SK-N-SH (cell line): ENCODE data around the gene ZNF44.

ENCODE experiments used
- FOXJ3 ChIP-seq: sonication (generic); formaldehyde crosslinking; IDR thresholded peaks from 2 replicates; pipeline ENCODE4 v1.5.1; 2020; ENCODE audit warnings: mild to moderate bottlenecking, missing genetic modification reagents
- TF ChIP-seq, protein P1 (sequence below): fragments of 150-350 bp; IDR thresholded peaks from 2 replicates; pipeline ENCODE4 v1.6.1; 2017; ENCODE audit warnings: antibody characterized with exemption, low read length, low read depth, borderline replicate concordance

DNA sequence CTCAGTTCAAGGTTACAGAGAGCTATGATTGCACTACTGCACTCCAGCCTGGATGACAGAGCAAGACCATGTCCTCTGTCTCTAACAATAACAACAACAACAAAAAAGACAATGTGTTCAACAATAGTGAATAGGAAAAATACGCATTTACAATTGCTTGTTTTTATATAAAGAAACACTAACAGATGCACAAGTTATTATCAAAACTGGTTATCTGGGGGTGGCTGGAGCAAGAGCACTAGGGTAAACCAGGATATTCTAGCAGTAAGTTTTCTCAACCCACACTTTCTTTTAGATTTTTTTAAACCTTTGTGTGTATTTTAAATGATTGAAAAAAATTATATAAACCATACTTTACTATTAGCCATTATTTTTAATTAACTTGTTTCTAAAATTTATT is 33.1 kb downstream of the ZNF44 start:
- TF ChIP-seq, protein P1, sequence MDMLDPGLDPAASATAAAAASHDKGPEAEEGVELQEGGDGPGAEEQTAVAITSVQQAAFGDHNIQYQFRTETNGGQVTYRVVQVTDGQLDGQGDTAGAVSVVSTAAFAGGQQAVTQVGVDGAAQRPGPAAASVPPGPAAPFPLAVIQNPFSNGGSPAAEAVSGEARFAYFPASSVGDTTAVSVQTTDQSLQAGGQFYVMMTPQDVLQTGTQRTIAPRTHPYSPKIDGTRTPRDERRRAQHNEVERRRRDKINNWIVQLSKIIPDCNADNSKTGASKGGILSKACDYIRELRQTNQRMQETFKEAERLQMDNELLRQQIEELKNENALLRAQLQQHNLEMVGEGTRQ, result no peak
- no peak for TF ChIP-seq FOXJ3 (CRISPR knock-in tag)
